GM08714 (cell line): ENCODE measurements around the gene NOXA1.

Experiments
- H3K4me3 ChIP-seq: fragments of 200-500 bp; sonication (Bioruptor generic); 2 replicates; pipeline ENCODE4 v1.5.1; 2014; ENCODE audit warnings: mild to moderate bottlenecking, low read length, inconsistent platforms
- ZNF274 ChIP-seq: IDR thresholded peaks from 2 replicates; pipeline ENCODE4 v1.6.1; 2012; ENCODE audit warnings: mild to moderate bottlenecking, low read depth, low read length

NOXA1 gene

GRCh38 chr9:137432687-137433348 lies 9.6 kb downstream of the NOXA1 start:
- H3K4me3 ChIP-seq, result no peak overlapping the region
- TF ChIP-seq ZNF274, result no peak

GRCh38 chr9:137433349-137433915 lies 10.2 kb downstream of the NOXA1 start:
- no peak for TF ChIP-seq ZNF274
- H3K4me3 ChIP-seq, result no peak overlapping the region

GRCh38 chr9:137433916-137434431 lies 10.8 kb downstream of the NOXA1 start:
- H3K4me3 ChIP-seq, result no peak overlapping the region
- no peak for TF ChIP-seq ZNF274

- H3K4me3 ChIP-seq, result no peak overlapping the region
- no peak for TF ChIP-seq ZNF274
Observed at GRCh38 chr9:137434498-137435380, 11.5 kb downstream of the NOXA1 start.

GRCh38 chr9:137435381-137435891 lies 12.2 kb downstream of the NOXA1 start:
- H3K4me3 ChIP-seq, result no peak overlapping the region
- TF ChIP-seq ZNF274, result no peak

- TF ChIP-seq ZNF274, result no peak
- H3K4me3 ChIP-seq, result no peak overlapping the region
Observed at GRCh38 chr9:137435980-137436760, 13.0 kb downstream of the NOXA1 start.

- TF ChIP-seq ZNF274, result no peak
- no peak overlapping the region for H3K4me3 ChIP-seq
Observed at GRCh38 chr9:137436761-137437600, 13.8 kb downstream of the NOXA1 start.

- H3K4me3 ChIP-seq, result no peak overlapping the region
- TF ChIP-seq ZNF274, result no peak
Observed at GRCh38 chr9:137437691-137438590, 14.7 kb downstream of the NOXA1 start.

- TF ChIP-seq ZNF274, result no peak
- no peak overlapping the region for H3K4me3 ChIP-seq
Observed at GRCh38 chr9:137438591-137439157, 15.5 kb downstream of the NOXA1 start.

GRCh38 chr9:137439158-137439714 lies 16.0 kb downstream of the NOXA1 start:
- H3K4me3 ChIP-seq, result no peak overlapping the region
- no peak for TF ChIP-seq ZNF274

- no peak for TF ChIP-seq ZNF274
- no peak within 1 kb of the TSS for H3K4me3 ChIP-seq
Observed at GRCh38 chr9:137441289-137441934, 18.2 kb downstream of the NOXA1 start, which contains the start of gene ENTPD8. ENTPD8 (minus strand) TSS chr9:137441357; CDS start chr9:137438285, 3,072 bp downstream.
